HepG2 (cell line): ENCODE measurements around the gene SYT13. TPM values are rescaled to one million over a fixed set of nuclear protein-coding genes. Genes with fewer than 3 reads are reported as not detected.
A peak's percentile ranks its signal among the peaks of the same experiment; 100 is the strongest.

ENCODE experiments used
- ATAC-seq: fragments of 200-7000 bp; cut with Tn5 transposase; 3 replicates; pipeline ENCODE4 v1.9.1; 2020; ENCODE audit warnings: mild to moderate bottlenecking, moderate library complexity
- BruUV-seq: library from RNA; stranded (reverse); fragments of 400-500 nt; replicated peaks from 2 replicates; lab custom pipeline; 2021; lab: Mats Ljungman, UMichigan
- CTCF ChIA-PET: fragments of 300-600 bp; formaldehyde crosslinking; extraction: SDS; loops from one replicate; lab custom pipeline; 2021; ENCODE audit warnings: low total read pairs, inconsistent platforms, low intra/inter-chr PET ratio; lab: Yijun Ruan, JAX
- POLR2A ChIA-PET: fragments of 350-600 bp; sonication (Branson Sonifier 250); formaldehyde crosslinking; loops from one replicate; lab custom pipeline; 2020; ENCODE audit warnings: antibody characterized with exemption, inconsistent platforms; lab: Yijun Ruan, JAX
- DNase-seq: peaks from one replicate; pipeline ENCODE4 v3.0.0-alpha.2; 2015; ENCODE audit warnings: low spot score
- FAIRE-seq: peaks from 3 replicates; lab custom pipeline; 2011; peaks lifted over from hg19 to GRCh38; lab: Jason Lieb, UNC
- H2AFZ ChIP-seq: one replicate; pipeline ENCODE4 v1.6.1; 2011; ENCODE audit warnings: low read length, inconsistent platforms
- H3K27ac ChIP-seq: fragments of 300-600 bp; 3 replicates; pipeline ENCODE4 v1.8.0; 2011; ENCODE audit warnings: mixed run types, mild to moderate bottlenecking, mixed read lengths, low read length, inconsistent platforms; ENCODE audit not compliant: insufficient read depth; ENCODE audit errors: extremely low read length
- H3K27me3 ChIP-seq, 2 experiments: fragments of 200-600 bp in 1 of 2; 2 replicates in 1 of 2; 3 replicates in 1 of 2; pipeline versions ENCODE4 v1.6.0 to v1.8.0; 2011; ENCODE audit warnings: low read length in 2 of 2, mild to moderate bottlenecking in 2 of 2, moderate library complexity in 2 of 2, inconsistent platforms in 1 of 2; ENCODE audit not compliant: insufficient read depth in 2 of 2, control insufficient read depth in 1 of 2
- H3K36me3 ChIP-seq, 2 experiments: fragments of 200-600 bp in 1 of 2; replicated peaks in 1 of 2; 2 replicates in 1 of 2; 3 replicates in 1 of 2; pipeline versions ENCODE4 v1.5.1 to v1.8.0; 2011; ENCODE audit warnings: low read length in 2 of 2, inconsistent platforms in 1 of 2; ENCODE audit not compliant: insufficient read depth in 2 of 2, control insufficient read depth in 1 of 2
- H3K4me1 ChIP-seq: 2 replicates; pipeline ENCODE4 v1.5.1; 2012; ENCODE audit warnings: low read length, inconsistent platforms; ENCODE audit not compliant: insufficient read depth
- H3K4me2 ChIP-seq: 2 replicates; pipeline ENCODE4 v1.6.0; 2011; ENCODE audit warnings: low read depth, low read length, inconsistent platforms
- H3K4me3 ChIP-seq, 3 experiments: fragments of 200-600 bp in 1 of 3; sonication (generic), shearing (Covaris generic) in 1 of 3; replicated peaks in 1 of 3; 2 replicates each; pipeline ENCODE4 v1.5.1; 2011 to 2016; ENCODE audit warnings: low read length in 3 of 3, inconsistent platforms in 2 of 3, low read depth in 2 of 3, mild to moderate bottlenecking in 2 of 3, control low read depth in 1 of 3, mixed read lengths in 1 of 3; ENCODE audit not compliant: insufficient read depth in 1 of 3
- H3K79me2 ChIP-seq: one replicate; pipeline ENCODE4 v1.6.1; 2011; ENCODE audit warnings: low read length, inconsistent platforms; ENCODE audit not compliant: insufficient read depth
- H3K9ac ChIP-seq: 2 replicates; pipeline ENCODE4 v1.6.0; 2011; ENCODE audit warnings: mild to moderate bottlenecking, low read depth, low read length, inconsistent platforms; ENCODE audit not compliant: insufficient read depth
- H3K9me3 ChIP-seq: 2 replicates; pipeline ENCODE4 v1.5.1; 2012; ENCODE audit warnings: mild to moderate bottlenecking, low read length
- H4K20me1 ChIP-seq: 2 replicates; pipeline ENCODE4 v1.6.0; 2011; ENCODE audit warnings: inconsistent platforms, mild to moderate bottlenecking, low read length, moderate library complexity; ENCODE audit not compliant: insufficient read depth
- ATF4 ChIP-seq, 2 experiments: fragments of 450-650 bp in 1 of 2; sonication (generic) in 1 of 2; formaldehyde crosslinking; IDR thresholded peaks; 2 replicates each; pipeline versions ENCODE4 v1.5.0 to v1.8.0; 2020 to 2022; ENCODE audit warnings: mild to moderate bottlenecking in 1 of 2, missing genetic modification reagents in 1 of 2
- ATRX ChIP-seq: sonication (generic); formaldehyde crosslinking; IDR thresholded peaks from 2 replicates; pipeline ENCODE4 v1.4.0; 2020; ENCODE audit warnings: missing genetic modification reagents, borderline replicate concordance
- CREB1 ChIP-seq, 2 experiments: fragments of 450-650 bp in 1 of 2; IDR thresholded peaks; 2 replicates each; pipeline ENCODE4 v1.6.1; 2016 to 2017; ENCODE audit warnings: control low read depth in 1 of 2, mild to moderate bottlenecking in 1 of 2, missing compliant biosample characterization in 1 of 2, missing genetic modification characterization in 1 of 2
- HOXA3 ChIP-seq: sonication (generic); formaldehyde crosslinking; IDR thresholded peaks from 2 replicates; pipeline ENCODE4 v1.5.0; 2020; ENCODE audit warnings: missing genetic modification reagents
- NFYB ChIP-seq: sonication (generic); formaldehyde crosslinking; IDR thresholded peaks from 2 replicates; pipeline ENCODE4 v1.4.0; 2020; ENCODE audit warnings: missing genetic modification reagents
- NFYC ChIP-seq: IDR thresholded peaks from 2 replicates; pipeline ENCODE4 v1.6.1; 2016; ENCODE audit warnings: missing genetic modification reagents, missing compliant biosample characterization
- SALL2 ChIP-seq: sonication (generic); formaldehyde crosslinking; IDR thresholded peaks from 2 replicates; pipeline ENCODE4 v1.8.1; 2023; ENCODE audit warnings: mild to moderate bottlenecking, missing genetic modification reagents, inconsistent platforms
- STAT6 ChIP-seq: sonication (generic); formaldehyde crosslinking; IDR thresholded peaks from 2 replicates; pipeline ENCODE4 v1.4.0; 2020; ENCODE audit warnings: missing genetic modification reagents, mild to moderate bottlenecking, borderline replicate concordance
- TRIM24 ChIP-seq: sonication (generic); formaldehyde crosslinking; IDR thresholded peaks from 2 replicates; pipeline ENCODE4 v1.8.0; 2022; ENCODE audit warnings: mild to moderate bottlenecking, missing genetic modification reagents
- ZNF275 ChIP-seq: sonication (generic); formaldehyde crosslinking; IDR thresholded peaks from 2 replicates; pipeline ENCODE4 v1.8.0; 2022; ENCODE audit warnings: missing genetic modification reagents, mild to moderate bottlenecking, inconsistent platforms, borderline replicate concordance
- ZNF343 ChIP-seq: sonication (generic); formaldehyde crosslinking; IDR thresholded peaks from 2 replicates; pipeline ENCODE4 v1.4.0; 2020; ENCODE audit warnings: mild to moderate bottlenecking, missing genetic modification reagents
- ZNF670 ChIP-seq: sonication (generic); formaldehyde crosslinking; IDR thresholded peaks from 2 replicates; pipeline ENCODE4 v1.8.0; 2022; ENCODE audit warnings: mild to moderate bottlenecking, missing genetic modification reagents, borderline replicate concordance
- ZNF720 ChIP-seq: sonication (generic); formaldehyde crosslinking; IDR thresholded peaks from 2 replicates; pipeline ENCODE4 v1.4.0; 2020; ENCODE audit warnings: missing genetic modification reagents
- ZNF746 ChIP-seq: sonication (generic); formaldehyde crosslinking; IDR thresholded peaks from 2 replicates; pipeline ENCODE4 v1.8.0; 2022; ENCODE audit warnings: mild to moderate bottlenecking, missing genetic modification reagents
- ZNF773 ChIP-seq: sonication (generic); formaldehyde crosslinking; IDR thresholded peaks from 2 replicates; pipeline ENCODE4 v1.4.0; 2020; ENCODE audit warnings: missing genetic modification reagents, borderline replicate concordance
- ZNF891 ChIP-seq: sonication (generic); formaldehyde crosslinking; IDR thresholded peaks from 2 replicates; pipeline ENCODE4 v1.5.0; 2020; ENCODE audit warnings: mild to moderate bottlenecking, missing genetic modification reagents
- WGBS: methylation state at CpG from one replicate; pipeline ENCODE4 v1.1.6; 2017; ENCODE audit warnings: low lambda C conversion rate; 5-methylcytosine and 5-hydroxymethylcytosine counted together
- in situ Hi-C: cut with HindIII; loops from 2 replicates; pipeline ENCODE4 v1.10.0; 2017; ENCODE audit warnings: low pct_unique_long_range_greater_than_20kb; ENCODE audit not compliant: extremely low pct_ligation_motif_present
- intact Hi-C: fragments of 100-400 bp; cut with micrococcal nuclease; formaldehyde crosslinking; loops from one replicate; pipeline ENCODE4 v1.10.0; 2022; ENCODE audit not compliant: unreplicated experiment
- polyA plus RNA-seq, 8 experiments: library from polyadenylated mRNA; depleted of rRNA in 3 of 8; stranded (reverse) in 7 of 8; unstranded in 1 of 8; fragments of >200 nt; fragmentation: Illumina TruSeq in 4 of 8; extraction: Trizol in 4 of 8; gene quantifications; 2 replicates each; pipeline versions ENCODE4 v1.2.1 to v1.2.3, GENCODE V29; 2011 to 2016; ENCODE audit warnings: low read depth in 4 of 8, missing spikeins in 1 of 8, mixed read lengths in 1 of 8; ENCODE audit not compliant: insufficient read depth in 1 of 8
- total RNA-seq, 5 experiments: library from RNA; depleted of rRNA; stranded (reverse); fragments of >200 nt; fragmentation: Illumina TruSeq; extraction: Trizol; gene quantifications; 2 replicates each; pipeline ENCODE4 v1.2.3, GENCODE V29; 2016; ENCODE audit warnings: low read depth in 1 of 5

Gene SYT13
- total and polyA plus RNA-seq, 2 of the 13 experiments (the other 11 are each of a cell fraction or from before 2014, with no cell fraction given): 0.02 to 0.13 TPM

- no peak for FAIRE-seq
- peak overlapping the region; percentile 7; the same call in 1 of the 2 replicates for H3K4me2 ChIP-seq
- no peaks in the 10 kb centered on the region for H3K4me1 ChIP-seq
- H3K27ac ChIP-seq: no peak overlapping the region
- no peaks in the 10 kb centered on the region for H3K79me2 ChIP-seq
- H3K9me3 ChIP-seq: no peaks in the 10 kb centered on the region
- H4K20me1 ChIP-seq: no peaks in the 10 kb centered on the region
- H3K36me3 ChIP-seq: no peaks in the 10 kb centered on the region
- H3K27me3 ChIP-seq: peaks cover 2 to 10% of the 10 kb centered on the region in 2 experiments; a peak in 2 of 5 replicates
- 39% methylated on average over 19 of the region's 19 CpGs for WGBS
- in situ Hi-C loops (loop anchor here (10.0 kb wide), 2 partner anchors 398 to 442 kb away; no protein-coding TSS in a partner anchor), intact Hi-C loops (loop anchor here (2.0 kb wide), 1 partner anchor 80 kb away; no protein-coding TSS in a partner anchor)
- peak; percentile 15 for DNase-seq
- H3K4me3 ChIP-seq: no peak overlapping the region
- no TSS peak for BruUV-seq
- CTCF ChIA-PET: interaction anchor here (1.0 to 3.2 kb wide), 3 partner anchors 222 to 438 kb away, joined by 3 to 22 read pairs (median 6); no protein-coding TSS in a partner anchor
- ATAC-seq: peak; percentile 34; the same call in 1 of the 3 replicates
- no peak overlapping the region for H3K9ac ChIP-seq
- POLR2A ChIA-PET: no interaction called here
- no peak overlapping the region for H2AFZ ChIP-seq
- no peak for TF ChIP-seq STAT6 (CRISPR knock-in tag)
- no peak for TF ChIP-seq ZNF670 (CRISPR knock-in tag)
- TF ChIP-seq ZNF343: no peak
- no peak for TF ChIP-seq ZNF746
- peak; percentile 61 for TF ChIP-seq NFYC (CRISPR knock-in tag)
- TF ChIP-seq CREB1 (IDR thresholded peaks at IDR 0.05): no peak
- no peak for TF ChIP-seq CREB1 (CRISPR knock-in tag; IDR thresholded peaks at IDR 0.05)
- no peak for TF ChIP-seq TRIM24
- TF ChIP-seq HOXA3: no peak
- TF ChIP-seq ZNF275: no peak
- TF ChIP-seq ATRX (CRISPR knock-in tag): no peak
- no peak for TF ChIP-seq ZNF773 (CRISPR knock-in tag)
- TF ChIP-seq SALL2 (CRISPR knock-in tag): no peak
- no peak for TF ChIP-seq ZNF720 (CRISPR knock-in tag)
- TF ChIP-seq ZNF891 (CRISPR knock-in tag): no peak
- 0 out of 2 replicates have a peak, but pooled peaks have one; percentile 34 for TF ChIP-seq NFYB (CRISPR knock-in tag)
- no peak for TF ChIP-seq ATF4 (CRISPR knock-in tag; IDR thresholded peaks at IDR 0.05)
Measured at GRCh38 chr11:45333001-45333971, 47.1 kb upstream of the SYT13 start.
